Tibial nerve (tissue), 4 donors: ENCODE data around the gene KICS2. TPM values are rescaled to one million over a fixed set of nuclear protein-coding genes. Genes with fewer than 3 reads are reported as not detected.
"Not testable (repeated sequence)": the region's sequence is repeated elsewhere in the genome, so short reads cannot be mapped to it uniquely, and the experiment has no call there.

Experiments
- DNase-seq, 2 donors: peaks; one replicate each; pipeline ENCODE4 v3.0.0-alpha.2; 2019; ENCODE audit warnings: low spot score in 2 of 2
- H3K27ac ChIP-seq, 4 donors: fragments of 200-600 bp; sonication (generic) in 3 of 4; one replicate each; pipeline ENCODE4 v1.5.1; 2017 to 2019; ENCODE audit warnings: mild to moderate bottlenecking in 1 of 4
- H3K27me3 ChIP-seq, 2 donors: fragments of 200-600 bp; sonication (generic) in 1 of 2; one replicate each; pipeline versions ENCODE4 v1.5.1 to v1.6.0; 2017 to 2019
- H3K36me3 ChIP-seq, 3 donors: fragments of 200-600 bp; sonication (generic); one replicate each; pipeline ENCODE4 v1.5.1; 2018 to 2019
- H3K4me1 ChIP-seq, 4 donors: fragments of 200-600 bp; sonication (generic) in 3 of 4; one replicate each; pipeline ENCODE4 v1.5.1; 2017 to 2019
- H3K4me3 ChIP-seq, 4 donors: fragments of 200-600 bp; sonication (generic) in 3 of 4; one replicate each; pipeline ENCODE4 v1.5.1; 2017 to 2019; ENCODE audit warnings: mild to moderate bottlenecking in 1 of 4, moderate library complexity in 1 of 4
- H3K9me3 ChIP-seq, 4 donors: fragments of 200-600 bp; sonication (generic) in 3 of 4; one replicate each; pipeline ENCODE4 v1.5.1; 2017 to 2019
- CTCF ChIP-seq, 5 experiments: fragments of 200-600 bp in 3 of 5; fragments of 450-650 bp in 2 of 5; sonication (generic) in 3 of 5; IDR thresholded peaks; one replicate each; pipeline ENCODE4 v1.5.1; 2016 to 2019; ENCODE audit warnings: antibody characterized with exemption in 5 of 5, mild to moderate bottlenecking in 3 of 5, moderate library complexity in 2 of 5
- EP300 ChIP-seq, 2 donors: sonication (generic); formaldehyde crosslinking; IDR thresholded peaks; one replicate each; pipeline ENCODE4 v1.6.1; 2017; ENCODE audit warnings: antibody characterized with exemption in 2 of 2, mild to moderate bottlenecking in 1 of 2
- POLR2A ChIP-seq, 2 donors: fragments of 450-650 bp; IDR thresholded peaks; one replicate each; pipeline ENCODE4 v1.6.1; 2017; ENCODE audit warnings: antibody characterized with exemption in 2 of 2, mild to moderate bottlenecking in 2 of 2, moderate library complexity in 2 of 2
- WGBS, 2 donors: methylation state at CpG; one replicate each; pipeline ENCODE4 v1.1.5; 2018; 5-methylcytosine and 5-hydroxymethylcytosine counted together
- total RNA-seq, 4 donors: library from RNA; depleted of rRNA; stranded (reverse); fragments of >200 nt; gene quantifications; one replicate each; pipeline ENCODE4 v1.1.0, GENCODE V29; 2016

KICS2 gene
- total RNA-seq, 4 donors from 2014 or later, result 7.6 to 14.4 (median 9.8) TPM

GRCh38 chr12:64220046-64220445 is 2.0 kb downstream of the KICS2 start:
- no peaks in the 10 kb centered on the region for H3K9me3 ChIP-seq
- WGBS, 2 donors, result 94 to 95% methylated on average over 3 of the region's 3 CpGs

GRCh38 chr12:64219145-64219544 is 3.0 kb downstream of the KICS2 start:
- TF ChIP-seq EP300 (IDR thresholded peaks at IDR 0.05) (no peak), CTCF (IDR thresholded peaks at IDR 0.05) (no peak), POLR2A (IDR thresholded peaks at IDR 0.05) (no peak)
- no peaks in the 10 kb centered on the region for H3K27me3 ChIP-seq
- H3K36me3 ChIP-seq, result peaks cover 0 to 17% (median 0%) of the 10 kb centered on the region in 3 donors
- no peak for DNase-seq
- 54 to 63% methylated on average over 2 of the region's 2 CpGs for WGBS, 2 donors
- H3K4me1 ChIP-seq, result peaks cover 0 to 19% (median 0%) of the 10 kb centered on the region in 4 donors
- H3K27ac ChIP-seq, result no peak overlapping the region
- no peaks in the 10 kb centered on the region for H3K9me3 ChIP-seq
- H3K4me3 ChIP-seq, result no peak overlapping the region

More at GRCh38 chr12:64220046-64220445, 2.0 kb downstream of the KICS2 start:
- peaks cover 0 to 19% (median 0%) of the 10 kb centered on the region in 4 donors for H3K4me1 ChIP-seq
- no peak for DNase-seq
- peaks cover 0 to 8% (median 0%) of the 10 kb centered on the region in 3 donors for H3K36me3 ChIP-seq
- H3K27me3 ChIP-seq, result no peaks in the 10 kb centered on the region
- TF ChIP-seq EP300 (IDR thresholded peaks at IDR 0.05), result no peak
- no peak for TF ChIP-seq POLR2A (IDR thresholded peaks at IDR 0.05)
- no peak for TF ChIP-seq CTCF (IDR thresholded peaks at IDR 0.05)
- H3K4me3 ChIP-seq, result no peak overlapping the region
- H3K27ac ChIP-seq, result no peak overlapping the region

DNA sequence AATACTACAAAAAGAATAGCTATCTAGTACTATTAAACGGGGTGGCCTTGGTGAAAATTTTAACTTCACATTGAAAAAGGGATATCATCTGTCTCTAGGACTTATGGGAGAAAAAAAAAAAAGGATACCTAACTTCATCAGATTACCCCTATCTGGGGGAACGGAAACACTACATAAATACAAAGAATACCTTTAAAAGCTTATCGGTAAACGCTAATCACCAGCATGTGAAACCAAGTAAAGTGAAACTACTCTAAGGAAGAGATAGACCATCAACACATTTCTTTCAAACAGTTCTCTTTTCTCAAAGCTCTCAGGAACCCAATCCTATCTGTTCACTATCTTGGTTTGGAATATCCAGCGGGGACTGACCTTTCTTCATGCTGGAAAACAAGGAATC is 3.5 kb downstream of the KICS2 start:
- 71 to 85% methylated on average over 5 of the region's 5 CpGs for WGBS, 2 donors
- H3K4me3 ChIP-seq, result no peak overlapping the region
- TF ChIP-seq EP300 (IDR thresholded peaks at IDR 0.05) (no peak), CTCF (IDR thresholded peaks at IDR 0.05) (no peak), POLR2A (IDR thresholded peaks at IDR 0.05) (no peak)
- H3K9me3 ChIP-seq, result no peaks in the 10 kb centered on the region
- H3K4me1 ChIP-seq, result peaks cover 0 to 19% (median 0%) of the 10 kb centered on the region in 4 donors
- H3K36me3 ChIP-seq, result peaks cover 0 to 22% (median 0%) of the 10 kb centered on the region in 3 donors
- no peak for DNase-seq
- no peaks in the 10 kb centered on the region for H3K27me3 ChIP-seq
- H3K27ac ChIP-seq, result no peak overlapping the region

- H3K9me3 ChIP-seq, DNase-seq, H3K4me3 ChIP-seq, H3K27ac ChIP-seq, H3K27me3 ChIP-seq: not testable (repeated sequence)
- H3K4me1 ChIP-seq, result peaks cover 0 to 17% (median 0%) of the 10 kb centered on the region in 4 donors
- 96 to 99% methylated on average over 7 of the region's 7 CpGs for WGBS, 2 donors
- H3K36me3 ChIP-seq, result peaks cover 0 to 32% (median 0%) of the 10 kb centered on the region in 3 donors
Measured at GRCh38 chr12:64217643-64218042, 4.5 kb downstream of the KICS2 start.

GRCh38 chr12:64216239-64216638 is 5.9 kb downstream of the KICS2 start:
- Histone ChIP-seq H3K27ac (no peak overlapping the region), H3K36me3 (peaks cover 0 to 46% (median 0%) of the 10 kb centered on the region in 3 donors), H3K4me3 (no peak overlapping the region), H3K4me1 (peaks cover 0 to 12% (median 0%) of the 10 kb centered on the region in 4 donors), H3K27me3 (no peaks in the 10 kb centered on the region), H3K9me3 (no peaks in the 10 kb centered on the region)
- no peak for DNase-seq
- TF ChIP-seq POLR2A (IDR thresholded peaks at IDR 0.05) (no peak), EP300 (IDR thresholded peaks at IDR 0.05) (no peak), CTCF (IDR thresholded peaks at IDR 0.05) (no peak)
